HS-27A (cell line): ENCODE measurements around the gene PLA2G12A.
"Not testable (repeated sequence)": the region's sequence is repeated elsewhere in the genome, so short reads cannot be mapped to it uniquely, and the experiment has no call there.

Experiments used
- DNase-seq: peaks from one replicate; pipeline ENCODE4 v3.0.0-alpha.2; 2012; ENCODE audit warnings: low read depth, missing footprints

The PLA2G12A gene

GRCh38 chr4:109678925-109679324, 50.9 kb downstream of the PLA2G12A start:
- not testable (repeated sequence) for DNase-seq

GRCh38 chr4:109678472-109678871, 51.4 kb downstream of the PLA2G12A start:
- DNase-seq: not testable (repeated sequence)

- no peak for DNase-seq
Measured at GRCh38 chr4:109676886-109677285, 53.0 kb downstream of the PLA2G12A start.

GRCh38 chr4:109675843-109676242, 54.0 kb downstream of the PLA2G12A start:
- DNase-seq: no peak

- no peak for DNase-seq
Measured at GRCh38 chr4:109675181-109675580, 54.7 kb downstream of the PLA2G12A start.

- no peak for DNase-seq
Measured at GRCh38 chr4:109673303-109673702, 56.6 kb downstream of the PLA2G12A start.

GRCh38 chr4:109672169-109672930, 57.5 kb downstream of the PLA2G12A start:
- DNase-seq: no peak

GRCh38 chr4:109671350-109671749, 58.5 kb downstream of the PLA2G12A start:
- no peak for DNase-seq

- no peak for DNase-seq
Measured at GRCh38 chr4:109665783-109666485, 63.9 kb downstream of the PLA2G12A start.

GRCh38 chr4:109662771-109663170, 67.1 kb downstream of the PLA2G12A start:
- DNase-seq: no peak

GRCh38 chr4:109662116-109662515, 67.8 kb downstream of the PLA2G12A start:
- DNase-seq: no peak
